Panc1 (cell line): ENCODE data around the gene MPRIP. TPM values are rescaled to one million over a fixed set of nuclear protein-coding genes. Genes with fewer than 3 reads are reported as not detected.

ENCODE experiments used
- ATAC-seq: fragments of 200-7000 bp; cut with Tn5 transposase; 2 replicates; pipeline ENCODE4 v1.9.1; 2020; ENCODE audit warnings: mild to moderate bottlenecking, moderate library complexity
- BruUV-seq: library from RNA; stranded (reverse); fragments of 400-500 nt; replicated peaks from 2 replicates; lab custom pipeline; 2021; lab: Mats Ljungman, UMichigan
- CTCF ChIA-PET: fragments of 300-600 bp; sonication (Branson Sonifier 250); formaldehyde crosslinking; loops from one replicate; lab custom pipeline; 2022; ENCODE audit warnings: antibody characterized with exemption; lab: Charles Lee
- POLR2A ChIA-PET: fragments of 300-600 bp; sonication (Branson Sonifier 250); formaldehyde crosslinking; loops from one replicate; lab custom pipeline; 2022; ENCODE audit warnings: antibody characterized with exemption; lab: Charles Lee
- DNase-seq: peaks from one replicate; pipeline ENCODE4 v3.0.0-alpha.2; 2010; ENCODE audit warnings: low read depth, low spot score
- H3K27ac ChIP-seq: 2 replicates; pipeline ENCODE4 v1.5.1; 2011; ENCODE audit warnings: mild to moderate bottlenecking, low read length, inconsistent platforms
- H3K27me3 ChIP-seq: fragments of 200-500 bp; sonication (Bioruptor generic); 2 replicates; pipeline ENCODE4 v1.6.0; 2014; ENCODE audit warnings: low read length, inconsistent platforms; ENCODE audit not compliant: control insufficient read depth, insufficient read depth
- H3K36me3 ChIP-seq: fragments of 200-500 bp; sonication (Bioruptor generic); 2 replicates; pipeline ENCODE4 v1.5.1; 2014; ENCODE audit warnings: inconsistent platforms, mild to moderate bottlenecking, low read length, moderate library complexity; ENCODE audit not compliant: control insufficient read depth, insufficient read depth
- H3K4me1 ChIP-seq: 2 replicates; pipeline ENCODE4 v1.5.1; 2011; ENCODE audit warnings: inconsistent platforms, mild to moderate bottlenecking, low read length, moderate library complexity; ENCODE audit not compliant: control insufficient read depth, insufficient read depth
- H3K4me3 ChIP-seq, 2 experiments: 2 replicates each; pipeline ENCODE4 v1.5.1; 2011 to 2012; ENCODE audit warnings: low read depth in 2 of 2, low read length in 2 of 2, mild to moderate bottlenecking in 2 of 2, inconsistent platforms in 1 of 2, moderate library complexity in 1 of 2
- H3K9me3 ChIP-seq: fragments of 200-500 bp; sonication (Bioruptor generic); 2 replicates; pipeline ENCODE4 v1.5.1; 2014; ENCODE audit warnings: low read depth, mild to moderate bottlenecking, inconsistent platforms, low read length, moderate library complexity; ENCODE audit not compliant: control insufficient read depth, insufficient read depth
- CTCF ChIP-seq: fragments of 450-650 bp; IDR thresholded peaks from 2 replicates; pipeline ENCODE4 v1.5.1; 2017; ENCODE audit warnings: mild to moderate bottlenecking
- POLR2AphosphoS5 ChIP-seq: IDR thresholded peaks from 2 replicates; pipeline ENCODE4 v1.6.1; 2012; ENCODE audit warnings: mild to moderate bottlenecking, low read depth, low read length, moderate library complexity
- REST ChIP-seq, 2 experiments: IDR thresholded peaks; 2 replicates each; pipeline ENCODE4 v1.6.1; 2011 to 2012; ENCODE audit warnings: low read depth in 2 of 2, control low read depth in 1 of 2, low read length in 1 of 2, mild to moderate bottlenecking in 1 of 2, moderate library complexity in 1 of 2; ENCODE audit not compliant: insufficient read depth in 1 of 2
- SIN3A ChIP-seq: IDR thresholded peaks from 2 replicates; pipeline ENCODE4 v1.6.1; 2012; ENCODE audit warnings: low read depth, mild to moderate bottlenecking, low read length, moderate library complexity, borderline replicate concordance; ENCODE audit not compliant: insufficient read depth
- TCF7L2 ChIP-seq: IDR thresholded peaks from 2 replicates; pipeline ENCODE4 v1.6.1; 2011; ENCODE audit warnings: mild to moderate bottlenecking, low read depth, low read length, inconsistent platforms
- in situ Hi-C: cut with HindIII; loops from 2 replicates; pipeline ENCODE4 v1.10.0; 2016; ENCODE audit warnings: low sequenced_read_pairs, low pct_unique_long_range_greater_than_20kb
- intact Hi-C: fragments of 100-400 bp; cut with micrococcal nuclease; formaldehyde crosslinking; loops from one replicate; pipeline ENCODE4 v1.10.0; 2022; ENCODE audit not compliant: unreplicated experiment
- total RNA-seq: library from RNA; stranded (reverse); gene quantifications from one replicate; pipeline ENCODE4 v1.2.1, GENCODE V29; 2021; ENCODE audit not compliant: unreplicated experiment

Gene MPRIP
- total RNA-seq, 1 experiment from 2014 or later: 155 TPM

DNA sequence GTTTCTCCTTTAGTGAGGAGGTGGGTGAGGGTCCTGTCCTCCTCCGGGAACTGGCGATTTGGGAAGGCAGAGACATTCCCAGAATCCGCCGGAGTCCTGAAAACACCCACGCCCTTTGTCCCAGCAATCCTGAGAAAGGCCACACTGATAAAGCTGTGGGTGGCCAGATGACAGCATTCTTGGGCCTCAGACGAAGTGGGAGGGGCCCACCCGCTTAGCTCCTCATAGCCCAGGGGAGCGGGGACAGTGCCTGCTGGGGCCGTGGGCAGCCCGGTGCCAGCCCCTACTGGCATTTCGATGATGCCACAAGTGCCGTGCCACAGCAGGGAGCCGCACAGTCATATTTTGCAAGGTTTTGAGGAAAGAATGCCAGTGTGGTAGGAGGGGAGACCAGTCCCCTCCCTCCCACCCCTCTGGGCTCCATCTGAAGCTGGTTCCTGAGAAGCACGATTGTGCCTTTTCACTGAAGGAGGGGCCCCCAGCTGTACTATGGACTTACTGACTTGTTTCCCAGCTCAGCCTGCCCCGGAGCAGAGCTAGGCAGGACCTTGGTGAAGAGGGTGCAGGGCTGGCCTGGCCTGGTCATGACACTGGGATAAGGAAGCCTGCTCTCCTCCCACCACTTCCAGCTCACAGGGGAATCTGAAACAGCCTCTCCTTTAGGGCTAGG is 20.9 kb upstream of the MPRIP start:
- in situ Hi-C loops: no loop called here
- CTCF ChIA-PET: no interaction called here
- ATAC-seq (peak; percentile 58), DNase-seq (no peak)
- Histone ChIP-seq H3K9me3 (no peaks in the 10 kb centered on the region), H3K36me3 (no peaks in the 10 kb centered on the region), H3K4me1 (0 out of 2 replicates have a peak, but pooled peaks cover 4% of the 10 kb centered on the region), H3K27me3 (no peaks in the 10 kb centered on the region), H3K27ac (no peak overlapping the region), H3K4me3 (no peak overlapping the region)
- TF ChIP-seq CTCF (no peak), POLR2AphosphoS5 (no peak)
- intact Hi-C loops: no loop called here
- POLR2A ChIA-PET: no interaction called here
- no TSS peak for BruUV-seq

DNA sequence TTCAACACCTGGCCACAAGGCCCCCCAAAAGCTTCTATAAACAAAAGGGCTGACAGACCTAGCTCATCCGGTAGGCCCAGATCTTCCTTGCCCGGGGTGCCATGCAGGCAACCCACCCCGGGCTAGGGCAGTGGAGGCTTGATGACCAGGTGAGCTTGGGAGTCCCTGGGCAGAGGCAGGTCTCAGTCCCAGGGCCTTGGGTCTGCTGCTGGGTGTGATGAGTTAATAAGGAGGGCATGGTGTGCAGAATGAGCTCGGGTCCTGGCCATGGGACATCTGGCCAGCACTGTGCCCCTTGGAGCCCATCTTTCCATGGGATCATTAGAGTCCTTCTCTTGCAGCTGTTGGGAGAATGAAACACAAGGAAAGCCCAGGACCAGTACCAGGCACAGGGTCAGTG is 20.2 kb upstream of the MPRIP start:
- BruUV-seq: no TSS peak
- in situ Hi-C loops (no loop called here), intact Hi-C loops (no loop called here)
- Histone ChIP-seq H3K4me1 (0 out of 2 replicates have a peak, but pooled peaks cover 4% of the 10 kb centered on the region), H3K27ac (no peak overlapping the region), H3K9me3 (no peaks in the 10 kb centered on the region), H3K4me3 (no peak overlapping the region), H3K27me3 (no peaks in the 10 kb centered on the region), H3K36me3 (no peaks in the 10 kb centered on the region)
- CTCF ChIA-PET: no interaction called here
- TF ChIP-seq TCF7L2: no peak
- TF ChIP-seq POLR2AphosphoS5: no peak
- no peak for TF ChIP-seq CTCF
- TF ChIP-seq SIN3A: no peak
- TF ChIP-seq REST (IDR thresholded peaks at IDR 0.05; ENCODE audit: insufficient read depth in 1 of 2, low read depth in 2 of 2, low read length in 1 of 2): no peak
- DNase-seq (no peak), ATAC-seq (no peak)
- POLR2A ChIA-PET: no interaction called here
